GM23248 (cell line): ENCODE data around the gene ATP8B3. TPM values are rescaled to one million over a fixed set of nuclear protein-coding genes. Genes with fewer than 3 reads are reported as not detected.

ENCODE experiments used
- DNase-seq: peaks from one replicate; pipeline ENCODE4 v3.0.0-alpha.2; 2015
- H2AFZ ChIP-seq: fragments of 200-600 bp; sonication (generic); 2 replicates; pipeline ENCODE4 v1.6.1; 2016; ENCODE audit warnings: antibody characterized with exemption
- H3F3A ChIP-seq: fragments of 200-600 bp; sonication (generic); 2 replicates; pipeline ENCODE4 v1.6.1; 2016; ENCODE audit warnings: mild to moderate bottlenecking, antibody characterized with exemption, mixed run types; ENCODE audit not compliant: insufficient read depth
- H3K27ac ChIP-seq: fragments of 200-600 bp; sonication (generic); 2 replicates; pipeline ENCODE4 v1.5.1; 2016; ENCODE audit warnings: mild to moderate bottlenecking
- H3K27me3 ChIP-seq: fragments of 200-600 bp; sonication (generic); replicated peaks from 2 replicates; pipeline ENCODE4 v1.6.1; 2016; ENCODE audit warnings: mild to moderate bottlenecking; ENCODE audit not compliant: insufficient read depth
- H3K36me3 ChIP-seq: fragments of 200-600 bp; sonication (generic); 2 replicates; pipeline ENCODE4 v1.6.1; 2016; ENCODE audit warnings: low read depth, mild to moderate bottlenecking
- H3K4me1 ChIP-seq: fragments of 200-600 bp; sonication (generic); 2 replicates; pipeline ENCODE4 v1.6.1; 2016; ENCODE audit warnings: mild to moderate bottlenecking; ENCODE audit not compliant: insufficient read depth
- H3K4me2 ChIP-seq: fragments of 200-600 bp; sonication (generic); one replicate; pipeline ENCODE4 v1.6.1; 2016; ENCODE audit warnings: mild to moderate bottlenecking; ENCODE audit not compliant: unreplicated experiment
- H3K4me3 ChIP-seq: fragments of 200-600 bp; sonication (generic); 2 replicates; pipeline ENCODE4 v1.5.1; 2016; ENCODE audit warnings: mild to moderate bottlenecking
- H3K79me2 ChIP-seq: fragments of 200-600 bp; sonication (generic); 2 replicates; pipeline ENCODE4 v1.6.1; 2016; ENCODE audit warnings: mild to moderate bottlenecking; ENCODE audit not compliant: insufficient read depth
- H3K9ac ChIP-seq: fragments of 200-600 bp; sonication (generic); 2 replicates; pipeline ENCODE4 v1.6.1; 2016; ENCODE audit warnings: mild to moderate bottlenecking
- H3K9me2 ChIP-seq: fragments of 200-600 bp; sonication (generic); 2 replicates; pipeline ENCODE4 v1.6.1; 2016; ENCODE audit warnings: mixed run types, mild to moderate bottlenecking, moderate library complexity; ENCODE audit not compliant: insufficient read depth
- H3K9me3 ChIP-seq: fragments of 200-600 bp; sonication (generic); one replicate; pipeline ENCODE4 v1.6.1; 2017; ENCODE audit warnings: low read depth
- H4K20me1 ChIP-seq: fragments of 200-600 bp; sonication (generic); 2 replicates; pipeline ENCODE4 v1.6.0; 2016; ENCODE audit not compliant: insufficient read depth
- EZH2 ChIP-seq: fragments of 200-600 bp; sonication (generic); IDR thresholded peaks from 2 replicates; pipeline ENCODE4 v1.6.1; 2018; ENCODE audit warnings: antibody characterized with exemption, mild to moderate bottlenecking; ENCODE audit not compliant: insufficient read depth, poor library complexity, severe bottlenecking
- EZH2phosphoT487 ChIP-seq: fragments of 200-600 bp; sonication (generic); IDR thresholded peaks from 2 replicates; pipeline ENCODE4 v1.6.1; 2018; ENCODE audit warnings: antibody characterized with exemption, moderate library complexity, mild to moderate bottlenecking, low read depth; ENCODE audit not compliant: insufficient read depth
- WGBS, 2 experiments: methylation state at CpG; one replicate each; pipeline ENCODE4 v1.1.6; 2015 to 2017; ENCODE audit warnings: low lambda C conversion rate in 2 of 2, low coverage in 1 of 2; ENCODE audit errors: missing lambda C conversion rate in 2 of 2; 5-methylcytosine and 5-hydroxymethylcytosine counted together
- in situ Hi-C: fragments of 300-500 bp; cut with MboI; formaldehyde crosslinking; loops from 2 replicates; pipeline ENCODE4 v1.15.0; 2020
- polyA plus RNA-seq: library from polyadenylated mRNA; unstranded; fragments of >200 nt; fragmentation: Nextera tagmentation; extraction: Ambion mirVana; gene quantifications from 2 replicates; pipeline ENCODE4 v1.2.1, GENCODE V29; 2016
- total RNA-seq: library from RNA; depleted of rRNA; stranded (reverse); fragments of >200 nt; shearing (Covaris generic); gene quantifications from 2 replicates; pipeline ENCODE4 v1.2.3, GENCODE V29; 2014

The ATP8B3 gene
- total and polyA plus RNA-seq, 2 experiments from 2014 or later = 0.32 to 1.8 TPM

DNA sequence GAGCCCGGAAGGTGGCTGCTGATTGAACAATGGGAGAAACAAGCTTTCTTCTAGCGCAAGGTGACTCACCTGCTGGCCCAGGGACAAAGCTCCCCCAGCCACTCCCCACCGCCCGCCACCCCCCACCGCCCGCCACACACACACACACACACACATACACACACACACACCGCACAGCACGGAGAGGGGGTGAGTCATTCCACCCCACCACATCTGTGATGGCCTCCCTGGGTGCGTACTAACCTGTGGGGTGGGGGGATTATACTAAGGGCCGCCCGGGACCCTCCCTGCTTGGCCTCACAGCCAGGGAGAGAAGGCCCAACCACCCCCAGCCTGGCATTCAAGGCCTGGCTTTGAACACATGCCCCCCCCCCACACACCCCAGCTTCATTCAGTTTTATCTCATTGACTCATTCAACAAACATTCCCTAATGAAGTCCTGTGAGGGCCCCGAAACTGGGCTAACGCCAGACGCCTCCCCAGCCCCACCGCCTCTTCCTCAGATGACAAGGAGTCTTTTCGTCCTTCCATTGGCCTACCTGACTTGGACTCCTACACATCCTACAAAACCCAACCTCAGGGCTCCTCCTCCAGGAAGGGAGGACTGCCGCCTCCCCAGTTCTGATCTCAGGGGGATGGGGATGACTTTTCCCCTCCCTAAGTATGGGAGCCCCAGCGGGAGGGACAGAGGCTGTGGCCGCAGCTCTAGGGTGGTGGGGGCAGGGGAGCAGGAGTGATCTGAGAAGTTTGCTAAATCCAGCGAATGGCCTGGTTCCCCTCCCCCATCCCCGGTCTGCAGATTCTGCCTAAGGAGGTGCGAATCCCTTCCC lies 64.6 kb downstream of the ATP8B3 start:
- Histone ChIP-seq H3K9me2 (no peaks in the 10 kb centered on the region), H4K20me1 (no peaks in the 10 kb centered on the region), H3K79me2 (no peaks in the 10 kb centered on the region), H3K9me3 (no peaks in the 10 kb centered on the region), H2AFZ (no peak overlapping the region), H3K27me3 (peaks cover 68% of the 10 kb centered on the region), H3K9ac (no peak overlapping the region), H3K4me1 (peaks cover 2% of the 10 kb centered on the region; the same call in 1 of the 2 replicates), H3K36me3 (no peaks in the 10 kb centered on the region), H3K4me2 (no peak overlapping the region), H3F3A (no peaks in the 10 kb centered on the region), H3K4me3 (no peak overlapping the region), H3K27ac (no peak overlapping the region)
- DNase-seq = peak; percentile 71
- whole genome bisulfite sequencing, 2 experiments = 1 to 2% methylated on average over 13 to 19 of the region's 22 CpGs
- in situ Hi-C loops = no loop called here
- TF ChIP-seq EZH2 (no peak), EZH2phosphoT487 (no peak)

DNA sequence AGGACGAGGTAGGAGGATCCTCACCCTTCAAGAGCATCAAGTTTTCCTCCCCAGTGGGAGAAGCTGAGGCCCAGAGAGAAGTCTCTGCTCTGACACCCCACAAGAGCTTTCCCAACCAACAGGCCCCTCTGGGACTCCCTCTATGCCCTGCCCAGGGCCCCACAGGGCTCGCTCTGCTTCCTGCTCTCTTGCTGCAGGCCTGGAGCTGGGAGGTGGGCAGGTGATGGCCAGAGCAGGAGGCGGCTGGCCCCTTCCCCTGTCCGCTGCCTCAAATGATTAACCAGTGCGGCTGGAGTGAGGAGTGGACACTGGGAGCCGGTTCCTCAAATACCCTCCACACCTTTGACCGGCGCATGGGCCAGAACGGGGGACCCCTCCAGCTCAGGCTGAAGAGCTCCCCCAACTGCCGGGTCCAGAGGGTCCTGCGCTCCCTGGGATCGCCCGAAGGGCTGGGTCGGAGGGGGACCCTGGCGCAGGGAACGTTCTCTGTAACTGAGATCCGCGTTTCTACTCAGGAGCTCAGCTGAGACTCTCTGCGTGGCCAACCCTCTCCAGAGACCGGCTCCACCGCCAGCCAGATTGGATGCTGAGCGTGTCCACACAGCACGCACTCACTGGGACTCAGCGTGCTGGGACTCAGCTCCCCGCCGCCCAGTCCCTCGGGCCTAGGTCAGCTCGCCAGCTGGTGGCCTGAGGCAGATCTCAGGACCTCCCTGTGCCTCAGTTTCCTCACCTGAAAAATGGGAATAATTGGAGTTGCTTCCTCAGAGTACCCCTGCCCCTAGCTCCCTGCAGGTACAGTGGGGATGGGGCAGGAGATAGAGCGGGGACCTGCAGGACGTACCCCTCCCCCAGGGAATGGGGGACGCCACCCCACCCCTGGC lies 65.4 kb downstream of the ATP8B3 start:
- in situ Hi-C loops = no loop called here
- Histone ChIP-seq H3K4me2 (no peak overlapping the region), H3K4me3 (no peak overlapping the region), H3K36me3 (no peaks in the 10 kb centered on the region), H3K9ac (no peak overlapping the region), H3K79me2 (no peaks in the 10 kb centered on the region), H3F3A (no peaks in the 10 kb centered on the region), H2AFZ (no peak overlapping the region), H4K20me1 (no peaks in the 10 kb centered on the region), H3K9me2 (no peaks in the 10 kb centered on the region), H3K27ac (no peak overlapping the region), H3K4me1 (peaks cover 2% of the 10 kb centered on the region; the same call in 1 of the 2 replicates), H3K27me3 (peaks cover 59% of the 10 kb centered on the region), H3K9me3 (no peaks in the 10 kb centered on the region)
- DNase-seq = peak; percentile 60
- TF ChIP-seq EZH2phosphoT487 (no peak), EZH2 (peak; percentile 67)
- WGBS, 2 experiments = 5 to 7% methylated on average over 26 to 28 of the region's 31 CpGs

GRCh38 chr19:1745589-1746031 lies 66.5 kb downstream of the ATP8B3 start:
- WGBS, 2 experiments = 2 to 6% methylated on average over 14 of the region's 14 CpGs
- Histone ChIP-seq H2AFZ (no peak overlapping the region), H3K79me2 (no peaks in the 10 kb centered on the region), H3K4me2 (no peak overlapping the region), H3K9ac (no peak overlapping the region), H3K36me3 (no peaks in the 10 kb centered on the region), H3K4me1 (peaks cover 2% of the 10 kb centered on the region; the same call in 1 of the 2 replicates), H3K4me3 (no peak overlapping the region), H3K27me3 (peaks cover 50% of the 10 kb centered on the region), H3K9me2 (no peaks in the 10 kb centered on the region), H4K20me1 (no peaks in the 10 kb centered on the region), H3F3A (no peaks in the 10 kb centered on the region), H3K27ac (no peak overlapping the region), H3K9me3 (no peaks in the 10 kb centered on the region)
- in situ Hi-C loops = no loop called here
- TF ChIP-seq EZH2phosphoT487 (no peak), EZH2 (no peak)
- DNase-seq = no peak

DNA sequence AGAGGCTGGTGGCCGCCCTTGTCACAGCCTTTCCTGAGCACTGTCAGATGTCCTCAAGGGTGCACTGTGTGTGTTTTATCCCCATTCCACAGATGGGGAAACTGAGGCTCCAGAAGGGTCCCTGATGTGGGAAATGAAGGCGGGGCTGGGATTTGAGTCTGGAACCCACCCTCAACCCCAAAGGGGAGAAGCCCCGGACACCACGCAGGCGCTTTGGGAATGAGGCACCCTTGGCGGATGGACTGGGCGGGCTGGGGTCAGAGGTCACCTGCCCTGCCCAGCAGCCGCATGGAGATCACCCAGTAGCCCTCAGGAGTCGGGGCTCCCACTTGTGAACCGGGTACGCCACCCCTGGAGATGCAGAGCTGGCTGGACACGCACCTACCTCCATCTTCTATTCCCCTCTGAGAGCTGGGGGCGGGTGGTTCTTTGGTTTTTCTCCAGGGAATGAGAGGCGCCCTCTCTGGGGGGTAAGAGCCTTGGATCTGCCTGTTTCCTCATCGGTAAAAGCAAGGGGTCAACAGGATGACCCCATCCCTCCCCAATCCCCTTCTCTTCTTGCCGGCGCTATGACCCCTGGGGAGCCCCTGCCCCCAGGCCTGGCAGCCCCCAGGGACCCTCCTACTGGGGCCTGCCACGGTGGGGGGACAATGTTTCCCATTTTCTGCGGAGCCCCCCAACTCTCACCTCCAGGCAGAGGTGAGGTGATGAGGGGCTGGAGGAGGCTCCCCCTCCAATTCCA lies 67.1 kb downstream of the ATP8B3 start:
- no peaks in the 10 kb centered on the region for H3F3A ChIP-seq
- in situ Hi-C loops = no loop called here
- H3K9me3 ChIP-seq = no peaks in the 10 kb centered on the region
- no peaks in the 10 kb centered on the region for H3K9me2 ChIP-seq
- no peaks in the 10 kb centered on the region for H3K36me3 ChIP-seq
- 6 to 7% methylated on average over 16 to 19 of the region's 19 CpGs for WGBS, 2 experiments
- DNase-seq = no peak
- no peak overlapping the region for H3K4me3 ChIP-seq
- H3K9ac ChIP-seq = no peak overlapping the region
- H3K4me1 ChIP-seq = peaks cover 2% of the 10 kb centered on the region; the same call in 1 of the 2 replicates
- no peak overlapping the region for H2AFZ ChIP-seq
- H3K4me2 ChIP-seq = no peak overlapping the region
- H3K79me2 ChIP-seq = no peaks in the 10 kb centered on the region
- H4K20me1 ChIP-seq = no peaks in the 10 kb centered on the region
- H3K27ac ChIP-seq = no peak overlapping the region
- TF ChIP-seq EZH2 = no peak
- no peak for TF ChIP-seq EZH2phosphoT487
- peaks cover 44% of the 10 kb centered on the region for H3K27me3 ChIP-seq
